T-helper 9 cell (primary cell): ENCODE data around the gene JAML.
A peak's percentile ranks its signal among the peaks of the same experiment; 100 is the strongest.

ENCODE experiments used
- DNase-seq: peaks from one replicate; pipeline ENCODE4 v3.0.0-alpha.2; 2020

Gene JAML

GRCh38 chr11:118215262-118215661 lies 9.5 kb downstream of the JAML start:
- no peak for DNase-seq

DNA sequence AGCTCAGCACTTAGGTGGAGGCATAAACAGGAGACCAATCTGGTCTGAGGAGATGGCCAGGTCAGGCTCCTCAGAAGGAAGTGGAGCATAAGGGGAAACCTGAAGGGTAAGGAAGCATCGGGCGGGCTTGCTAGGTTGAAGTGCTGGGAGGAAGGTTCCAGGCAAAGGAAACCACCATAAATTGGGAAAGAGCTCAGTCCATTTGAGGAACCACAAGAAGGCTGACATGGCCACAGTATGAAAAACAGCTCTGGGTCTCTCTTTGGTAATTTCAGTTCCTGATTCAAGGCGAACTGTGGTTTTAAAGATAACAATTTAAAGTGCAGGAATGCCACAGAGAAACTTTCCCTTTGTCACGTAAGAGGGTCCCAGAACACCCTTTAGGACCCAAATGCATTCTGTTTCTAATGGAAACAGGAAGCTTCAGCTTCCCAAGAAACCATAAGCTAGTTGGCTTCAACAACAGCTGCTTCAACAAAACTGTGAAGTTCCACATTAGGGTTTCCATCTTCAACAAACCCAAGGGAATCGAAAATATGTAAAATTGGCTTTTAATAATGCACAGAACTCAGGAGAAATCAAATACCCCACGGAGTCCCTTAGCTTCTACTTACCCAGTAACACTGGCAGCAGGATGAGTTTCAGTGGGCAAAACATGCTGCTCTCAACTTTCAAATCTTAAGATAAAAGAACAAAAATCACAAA lies 10.4 kb downstream of the JAML start:
- DNase-seq = no peak

- DNase-seq = no peak
Measured at GRCh38 chr11:118213781-118214180, 11.0 kb downstream of the JAML start.

DNA sequence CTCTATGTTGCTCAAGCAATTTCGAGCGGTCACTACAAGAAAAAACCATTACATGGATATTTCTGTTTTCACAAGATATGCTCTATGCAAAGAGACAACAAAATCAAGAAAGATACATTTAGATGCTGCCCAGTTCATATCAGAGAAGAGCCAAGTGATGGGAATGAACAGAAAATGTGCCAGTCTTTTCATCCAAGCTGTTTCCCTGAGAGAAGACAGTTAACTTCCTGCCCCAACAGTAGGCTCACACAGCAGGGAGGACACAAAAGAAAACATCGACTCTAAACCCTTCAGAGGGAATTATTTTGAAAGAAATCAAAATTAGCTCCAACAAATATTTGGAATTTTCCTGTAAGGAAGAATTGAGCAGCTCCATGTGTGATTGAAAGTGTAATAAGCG lies 11.6 kb downstream of the JAML start:
- no peak for DNase-seq

- no peak for DNase-seq
Measured at GRCh38 chr11:118212781-118213191, 12.0 kb downstream of the JAML start.

DNA sequence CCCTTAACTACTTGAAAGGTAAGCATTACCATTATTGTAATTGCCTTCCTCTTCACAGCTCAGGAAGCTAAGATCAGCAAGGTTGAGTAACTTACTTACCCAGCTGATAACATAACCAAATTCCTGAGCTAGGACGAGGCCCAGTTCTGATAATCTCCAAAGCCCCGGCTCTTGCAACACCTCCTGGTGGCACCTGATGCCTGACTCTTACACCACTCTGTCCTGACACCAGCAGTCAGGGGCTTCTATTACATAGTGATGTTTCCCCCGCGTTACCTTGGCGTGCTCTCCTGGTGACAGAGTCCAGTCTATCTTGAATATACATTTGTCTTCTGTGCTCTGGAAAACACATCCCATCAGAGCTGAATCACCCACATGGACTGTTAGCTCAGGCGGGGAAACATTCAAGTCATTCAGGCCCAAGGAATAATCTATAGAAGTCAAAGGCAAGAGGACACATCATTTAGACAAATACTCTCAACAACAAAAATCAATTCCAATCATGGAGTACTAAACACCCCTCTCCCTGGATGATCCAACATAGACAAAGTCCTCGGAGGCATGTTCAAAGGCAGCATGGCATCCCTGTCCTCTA lies 12.6 kb downstream of the JAML start:
- DNase-seq = no peak

DNA sequence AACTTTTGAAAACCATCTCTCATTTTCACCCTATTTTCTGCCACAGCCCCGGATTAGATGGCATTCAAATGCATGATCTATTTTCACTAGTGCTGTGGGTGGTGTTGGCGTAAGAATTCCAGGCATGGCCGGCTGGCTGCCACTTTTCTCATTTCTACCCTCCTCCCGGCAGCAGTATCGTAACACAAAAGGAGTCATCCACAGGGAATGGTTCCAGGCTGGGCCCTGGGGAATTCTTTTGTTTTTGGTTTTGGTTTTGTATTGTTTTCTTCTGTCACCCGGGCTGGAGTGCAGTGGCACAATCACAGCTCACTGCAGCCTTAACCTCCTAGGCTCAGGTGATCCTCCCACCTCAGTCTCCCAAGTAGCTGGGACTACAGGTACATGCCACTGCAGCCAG lies 13.8 kb downstream of the JAML start:
- no peak for DNase-seq

DNA sequence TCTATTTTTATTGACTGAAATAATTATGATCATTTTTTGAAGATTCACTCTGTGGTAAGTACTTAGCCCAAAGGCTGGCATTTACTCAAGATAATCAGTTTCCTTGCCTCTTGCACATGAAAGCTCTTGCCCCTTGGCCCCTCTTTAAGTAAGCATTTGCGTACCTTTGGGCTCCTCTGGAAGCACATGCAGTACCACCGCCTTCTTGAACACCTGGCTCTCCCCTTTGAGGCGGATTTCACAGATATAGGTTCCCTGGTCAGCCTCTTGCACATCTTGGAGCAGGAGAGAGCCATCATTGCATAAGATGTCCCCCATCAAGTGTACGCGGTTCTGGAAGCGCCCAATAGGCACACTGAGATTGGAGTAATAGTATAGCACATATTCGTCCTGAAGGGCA lies 14.5 kb downstream of the JAML start:
- DNase-seq = no peak

- DNase-seq = no peak
Measured at GRCh38 chr11:118209033-118209432, 15.8 kb downstream of the JAML start.

GRCh38 chr11:118207079-118207478 lies 17.7 kb downstream of the JAML start:
- DNase-seq = no peak

DNA sequence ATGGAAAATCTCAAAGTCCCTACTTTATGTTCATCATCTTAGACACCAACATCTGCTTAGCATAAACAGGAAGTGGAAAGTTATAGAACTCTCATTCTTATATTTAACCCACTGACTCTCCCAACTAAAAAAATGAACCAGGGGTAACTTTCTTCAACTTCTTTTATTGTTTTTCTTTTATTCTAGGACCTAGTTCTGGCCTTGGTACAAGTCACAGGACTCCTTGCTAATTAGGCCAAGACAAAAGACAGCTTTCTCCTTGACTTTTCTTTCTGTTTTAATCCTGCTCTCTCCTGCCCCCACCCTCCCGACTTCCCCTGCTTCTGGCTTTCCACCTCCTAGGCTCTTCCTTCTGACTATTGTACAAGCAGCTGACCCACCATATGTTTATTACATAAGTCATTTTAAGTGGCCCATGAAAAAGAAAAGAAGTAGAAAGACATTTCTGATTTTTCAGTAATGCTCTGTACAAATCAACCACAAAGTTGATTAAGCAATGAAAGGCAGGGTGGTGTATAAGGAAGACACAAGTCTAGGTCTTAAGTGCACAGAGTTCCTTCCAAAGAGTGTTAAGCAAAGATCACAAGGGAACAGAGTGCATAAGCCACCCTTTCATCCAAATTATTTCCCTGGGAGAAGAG lies 18.3 kb downstream of the JAML start:
- DNase-seq = no peak

- DNase-seq = no peak
Measured at GRCh38 chr11:118205606-118206378, 19.0 kb downstream of the JAML start.

GRCh38 chr11:118202599-118203422 lies 22.0 kb downstream of the JAML start:
- DNase-seq = peak; percentile 51

DNA sequence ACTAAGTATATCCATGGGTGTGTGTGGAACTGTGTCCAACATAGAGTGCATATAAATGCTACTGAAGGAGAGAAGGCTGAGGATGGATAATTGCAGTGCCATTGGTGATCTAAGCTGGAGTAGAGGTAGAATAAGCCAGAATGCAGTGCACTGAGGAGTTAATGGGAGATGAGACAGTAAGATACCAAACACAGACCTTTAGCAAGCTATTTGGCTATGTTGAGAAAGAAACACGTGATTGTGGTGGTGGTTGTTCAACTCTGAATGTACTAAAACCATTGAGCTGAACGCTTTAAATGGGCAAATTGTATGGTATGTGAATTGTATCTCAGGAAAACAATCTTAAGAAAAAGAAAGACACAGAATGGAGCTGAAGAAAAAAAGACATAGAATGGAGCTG lies 22.8 kb downstream of the JAML start:
- DNase-seq = no peak

- DNase-seq = no peak
Measured at GRCh38 chr11:118200901-118201680, 23.7 kb downstream of the JAML start.

DNA sequence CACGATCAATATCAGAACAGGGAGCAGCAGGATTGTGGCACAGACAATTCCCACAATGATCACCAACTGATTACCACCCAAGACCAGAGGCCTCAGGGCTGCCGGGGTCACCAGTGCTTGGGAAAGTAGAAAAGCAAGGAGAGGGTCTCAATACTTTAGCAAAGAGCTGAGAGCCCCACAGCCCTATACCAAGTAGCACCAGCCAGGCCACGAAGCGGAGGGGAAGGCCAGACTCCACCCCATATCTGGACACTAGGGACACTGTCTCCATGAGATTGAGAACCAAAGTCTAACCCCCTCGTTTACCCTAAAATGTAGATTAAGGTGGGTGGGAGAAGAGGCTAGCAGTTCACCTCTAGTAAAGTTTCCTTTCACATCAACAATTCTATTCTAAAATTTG lies 24.3 kb downstream of the JAML start:
- DNase-seq = no peak

DNA sequence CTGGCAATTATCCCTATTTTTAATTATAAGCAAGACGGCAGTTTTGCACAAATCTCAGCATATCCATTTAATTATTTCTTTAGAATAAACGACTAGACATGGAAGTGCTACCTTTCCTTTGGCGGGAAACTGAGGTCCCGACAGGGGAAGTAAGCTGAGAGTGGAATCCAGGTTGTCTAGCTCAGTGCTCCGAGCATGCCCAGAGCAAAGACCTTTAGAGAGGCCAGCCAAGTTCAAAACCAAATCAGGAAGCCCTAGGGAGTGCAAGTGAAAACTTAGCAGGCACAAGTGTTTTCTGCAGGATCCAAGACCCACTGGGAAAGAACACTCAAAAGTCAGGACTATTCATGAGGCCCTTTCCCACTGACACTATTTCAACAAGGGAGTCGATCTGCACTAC lies 25.7 kb downstream of the JAML start:
- no peak for DNase-seq

DNA sequence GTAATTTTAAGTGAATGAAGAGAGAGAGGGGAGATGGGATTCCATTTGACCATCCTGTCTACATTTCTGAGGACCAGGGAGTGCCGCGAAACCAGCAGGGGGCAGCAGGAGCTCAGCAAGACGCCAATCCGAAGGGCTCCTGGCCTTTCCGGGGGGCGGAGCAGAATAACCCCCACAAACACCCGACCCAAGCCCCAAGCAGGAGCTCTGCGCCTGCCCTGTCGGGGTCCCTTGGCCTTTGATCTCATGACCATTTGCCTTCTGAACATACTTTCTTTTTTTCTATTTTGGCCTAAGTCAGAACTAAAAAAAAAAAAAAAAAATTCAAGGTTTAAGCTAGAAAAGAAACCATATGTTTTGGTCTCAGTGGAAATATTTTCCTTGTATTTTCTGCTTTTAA lies 26.4 kb downstream of the JAML start:
- DNase-seq = peak; percentile 83

DNA sequence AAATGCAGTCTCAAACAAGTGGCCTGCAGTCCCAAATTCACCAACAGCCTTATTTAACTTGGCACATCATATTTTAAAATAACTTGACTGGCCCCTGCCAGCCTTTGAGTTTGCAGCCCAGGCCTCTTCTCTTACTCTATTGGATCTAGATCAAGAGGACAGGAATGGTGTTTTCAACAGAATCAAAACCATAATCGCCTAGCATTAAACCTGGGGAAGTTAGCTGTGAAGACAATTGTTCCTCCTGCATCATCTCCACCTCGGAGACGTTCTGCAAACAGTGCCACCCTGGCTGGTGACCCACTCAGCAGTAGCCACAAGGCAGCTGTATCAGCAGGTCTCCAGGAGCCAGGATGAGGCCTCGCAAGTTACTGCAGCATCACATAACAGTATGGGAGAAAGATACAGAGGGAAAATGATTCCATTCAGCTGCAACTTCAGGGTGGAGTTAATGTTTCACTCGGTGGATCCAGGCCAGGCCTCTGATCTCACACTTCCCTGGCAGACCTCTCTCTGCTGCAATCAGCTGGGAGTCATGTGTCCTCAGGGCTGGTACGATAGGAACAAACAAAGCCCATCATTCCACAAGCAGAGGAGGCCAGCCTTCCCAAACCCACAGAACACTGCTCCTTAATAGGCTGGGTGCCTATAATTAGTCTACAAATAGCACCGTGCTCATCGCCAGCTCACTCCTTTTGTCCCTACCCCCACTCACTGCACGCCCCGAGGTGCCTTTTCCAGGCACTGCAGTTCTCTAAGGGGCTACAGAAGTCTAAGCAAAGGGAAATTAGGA lies 29.8 kb downstream of the JAML start:
- DNase-seq = no peak

GRCh38 chr11:118193910-118194566 lies 30.8 kb downstream of the JAML start:
- DNase-seq = no peak
